ENCODE measurements around the gene KERA.

The KERA gene

DNA sequence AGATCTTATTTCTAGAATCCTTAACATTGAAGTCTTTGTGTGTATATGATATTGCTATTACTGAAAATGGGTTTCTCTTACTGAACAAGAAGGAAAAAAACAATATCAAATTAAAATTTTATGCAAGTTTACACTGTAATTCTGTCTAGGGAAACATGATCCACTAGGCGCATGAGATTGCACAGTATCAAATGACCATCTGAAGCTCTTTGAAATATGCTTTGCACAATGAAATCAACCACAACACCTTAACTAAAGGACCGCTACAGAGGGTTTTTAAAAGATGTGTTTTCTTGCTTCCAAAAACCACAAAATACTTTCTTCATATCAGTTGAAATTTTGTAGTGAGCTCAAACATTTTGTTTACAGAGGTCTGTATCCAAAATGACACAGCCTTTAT is 15.1 kb upstream of the KERA start:
- TF ChIP-seq, protein P1, sequence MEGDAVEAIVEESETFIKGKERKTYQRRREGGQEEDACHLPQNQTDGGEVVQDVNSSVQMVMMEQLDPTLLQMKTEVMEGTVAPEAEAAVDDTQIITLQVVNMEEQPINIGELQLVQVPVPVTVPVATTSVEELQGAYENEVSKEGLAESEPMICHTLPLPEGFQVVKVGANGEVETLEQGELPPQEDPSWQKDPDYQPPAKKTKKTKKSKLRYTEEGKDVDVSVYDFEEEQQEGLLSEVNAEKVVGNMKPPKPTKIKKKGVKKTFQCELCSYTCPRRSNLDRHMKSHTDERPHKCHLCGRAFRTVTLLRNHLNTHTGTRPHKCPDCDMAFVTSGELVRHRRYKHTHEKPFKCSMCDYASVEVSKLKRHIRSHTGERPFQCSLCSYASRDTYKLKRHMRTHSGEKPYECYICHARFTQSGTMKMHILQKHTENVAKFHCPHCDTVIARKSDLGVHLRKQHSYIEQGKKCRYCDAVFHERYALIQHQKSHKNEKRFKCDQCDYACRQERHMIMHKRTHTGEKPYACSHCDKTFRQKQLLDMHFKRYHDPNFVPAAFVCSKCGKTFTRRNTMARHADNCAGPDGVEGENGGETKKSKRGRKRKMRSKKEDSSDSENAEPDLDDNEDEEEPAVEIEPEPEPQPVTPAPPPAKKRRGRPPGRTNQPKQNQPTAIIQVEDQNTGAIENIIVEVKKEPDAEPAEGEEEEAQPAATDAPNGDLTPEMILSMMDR (IDR thresholded peaks at IDR 0.05), result no peak

DNA sequence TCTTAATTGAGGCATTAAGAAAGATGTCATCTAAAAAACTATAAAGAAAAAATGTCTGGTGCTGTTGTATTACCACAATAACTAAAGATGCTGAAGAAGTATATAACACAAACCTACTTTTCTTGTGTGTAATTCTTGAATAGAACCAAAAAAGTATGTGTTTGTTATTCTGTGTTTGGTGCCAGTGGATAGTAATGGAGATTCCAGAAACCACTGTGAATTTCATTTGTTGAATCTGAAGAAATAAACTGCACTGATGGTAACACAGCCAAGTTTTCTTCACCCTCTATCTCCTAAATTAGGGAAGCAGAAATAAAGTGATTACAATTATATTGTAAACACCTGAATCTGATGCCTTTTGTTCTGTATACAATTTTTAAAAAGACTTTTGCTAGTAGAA is 13.1 kb upstream of the KERA start:
- TF ChIP-seq, protein P1 (IDR thresholded peaks at IDR 0.05), result no peak

DNA sequence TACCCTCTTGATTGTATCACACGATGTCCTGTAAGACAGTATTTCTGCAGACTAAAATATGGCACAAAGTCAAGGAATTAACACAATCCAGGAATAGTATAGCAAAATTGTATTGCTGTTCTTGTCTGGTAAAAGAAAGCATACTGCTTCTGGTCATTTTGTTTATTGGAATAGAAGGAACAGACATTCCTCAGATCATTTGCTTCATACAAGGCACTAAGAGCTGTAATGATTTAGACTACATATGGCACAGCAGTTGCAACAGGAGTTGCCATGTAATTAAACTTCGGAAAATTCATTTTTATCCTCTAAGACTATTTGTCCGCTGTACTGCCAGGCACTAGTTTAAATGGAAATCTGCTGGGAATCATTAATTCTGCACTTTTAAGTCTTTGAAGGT is 7.6 kb upstream of the KERA start:
- TF ChIP-seq, protein P1 (IDR thresholded peaks at IDR 0.05), result no peak

DNA sequence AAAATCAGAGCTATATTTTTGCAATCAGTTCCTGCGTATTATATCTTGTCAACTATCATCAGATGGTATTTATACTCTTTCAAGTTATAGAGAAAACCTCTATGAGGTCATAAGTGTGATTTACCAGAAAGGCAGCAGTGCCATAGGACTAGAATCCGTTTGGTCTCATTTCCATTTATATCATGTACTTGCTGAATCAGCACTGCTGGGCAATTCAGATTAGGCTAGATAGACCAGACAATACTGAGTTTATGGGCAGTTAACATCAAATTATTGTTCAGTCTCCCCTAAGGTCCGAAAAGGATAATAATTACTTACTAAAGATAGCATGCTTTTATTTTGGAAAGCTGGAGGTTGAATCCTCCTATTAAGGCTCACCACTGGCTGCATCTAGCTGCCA is 6.8 kb upstream of the KERA start:
- TF ChIP-seq, protein P1 (IDR thresholded peaks at IDR 0.05), result no peak

DNA sequence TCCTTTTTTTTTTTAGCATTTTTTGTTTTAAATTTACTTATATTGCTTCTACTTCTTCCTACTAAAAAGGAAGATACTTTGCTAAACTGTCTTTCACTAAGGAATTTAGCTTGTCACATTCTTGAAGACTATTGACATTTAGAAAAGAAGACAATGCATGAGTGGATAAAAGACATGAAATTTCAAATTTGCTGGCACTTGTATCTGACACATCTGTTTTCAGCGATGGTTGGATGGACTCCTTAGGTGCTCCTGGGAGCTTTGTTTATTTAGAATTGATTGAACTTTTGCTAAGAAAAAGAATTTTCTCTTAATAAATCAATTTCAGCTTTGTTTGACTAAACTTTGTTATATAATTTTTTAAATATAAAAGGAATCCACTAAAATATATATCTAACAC is 3.3 kb upstream of the KERA start:
- TF ChIP-seq, protein P1 (IDR thresholded peaks at IDR 0.05), result no peak

DNA sequence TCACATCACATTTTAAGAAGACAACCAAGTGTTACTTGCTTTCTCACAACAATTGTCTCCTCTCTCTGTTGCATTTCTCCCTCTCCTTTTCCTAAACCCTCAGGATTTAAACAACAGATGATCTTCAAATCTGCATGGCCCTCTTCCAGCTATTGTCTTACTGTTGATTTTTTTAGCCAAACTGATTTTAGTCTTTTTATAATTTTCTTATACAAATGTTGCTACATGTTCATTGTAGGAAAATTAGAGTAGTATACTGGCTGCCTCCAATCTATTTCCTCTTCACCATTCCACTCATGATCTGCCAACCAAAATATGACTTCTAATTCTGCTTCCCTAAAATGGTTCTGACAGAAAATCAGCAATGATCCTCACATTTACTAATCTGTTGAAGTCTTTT is 1.4 kb upstream of the KERA start:
- TF ChIP-seq, protein P1 (IDR thresholded peaks at IDR 0.05), result no peak

DNA sequence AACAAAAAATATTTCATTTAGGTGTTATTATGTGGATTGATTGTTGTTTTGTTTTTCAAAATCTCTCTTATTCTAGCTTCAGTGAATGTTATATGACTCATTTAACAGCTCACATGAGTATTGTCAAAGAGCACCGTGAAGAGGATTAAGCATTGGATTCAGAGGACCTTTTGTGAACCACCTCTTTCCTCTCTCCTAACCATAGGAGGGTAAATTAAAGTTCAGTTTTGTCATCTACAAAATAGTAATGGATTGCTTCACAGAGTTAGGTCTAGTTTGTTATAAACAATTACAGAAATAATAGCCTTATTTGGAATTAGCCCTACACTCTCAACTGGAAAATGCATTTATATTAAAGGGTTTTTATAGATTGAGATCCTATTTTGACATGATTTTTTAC is 962 bp upstream of the KERA start:
- TF ChIP-seq, protein P1 (IDR thresholded peaks at IDR 0.05), result no peak

DNA sequence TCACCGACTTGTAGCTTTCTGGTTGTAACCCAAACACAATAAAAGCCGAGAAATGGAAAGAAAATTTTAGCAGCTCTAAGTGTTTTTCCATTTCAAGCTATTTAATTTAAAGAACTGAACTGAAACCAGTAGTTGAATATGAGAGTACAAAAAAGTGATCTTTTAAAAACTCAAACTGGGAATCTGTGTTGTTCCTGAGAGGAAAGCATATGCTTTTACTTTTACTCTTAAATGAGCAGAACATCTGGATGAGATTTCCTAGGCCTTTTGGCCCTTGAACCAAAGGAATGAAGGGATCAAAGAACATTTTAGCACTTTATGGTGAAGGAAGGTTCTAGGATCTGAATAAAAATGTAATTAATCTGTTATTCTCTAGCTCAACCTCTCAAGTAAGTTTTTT is 1.3 kb downstream of the KERA start:
- TF ChIP-seq, protein P1 (IDR thresholded peaks at IDR 0.05), result no peak
